PC-3 (cell line): ENCODE results near the gene CNST. TPM values are rescaled to one million over a fixed set of nuclear protein-coding genes. Genes with fewer than 3 reads are reported as not detected.

ENCODE experiments used
- total RNA-seq: library from RNA; depleted of rRNA; stranded (reverse); fragments of >200 nt; gene quantifications from 2 replicates; pipeline ENCODE4 v1.2.3, GENCODE V29; 2014; rRNA removed

Gene CNST
- total RNA-seq, 1 experiment from 2014 or later = 13.5 TPM

Other genes with a start within 250 kb of the CNST start
- 33.0 and 40.3 TPM in 2 replicates for gene SMYD3, start 59.2 kb upstream of the CNST start, total RNA-seq
- gene TFB2M, start 195 bp upstream of the CNST start, total RNA-seq = 30.7 and 47.0 TPM in 2 replicates
- 46.1 and 50.8 TPM in 2 replicates for gene SCCPDH, start 158.0 kb downstream of the CNST start, total RNA-seq